SHP77 (cell line): ENCODE data around the gene EEF1B2.
A peak's percentile ranks its signal among the peaks of the same experiment; 100 is the strongest.
"Not testable (repeated sequence)": the region's sequence is repeated elsewhere in the genome, so short reads cannot be mapped to it uniquely, and the experiment has no call there.

Experiments used
- DNase-seq, 2 experiments: peaks; one replicate each; lab custom pipeline; 2025; lab: John Stamatoyannopoulos, UW

Gene EEF1B2

GRCh38 chr2:206159346-206160124 is at the start of gene EEF1B2, which contains the start of gene NDUFS1:
EEF1B2 (plus strand) TSS chr2:206159895; CDS start chr2:206159980, 85 bp downstream.
NDUFS1 (minus strand) TSS chr2:206159444; CDS start chr2:206153678, 5,766 bp downstream.
- peak; percentile 96 to 98 for DNase-seq

- no peak for DNase-seq
Measured at GRCh38 chr2:206112108-206112507, 47.6 kb upstream of the EEF1B2 start.

- DNase-seq = no peak
Measured at GRCh38 chr2:206112846-206113547, 46.7 kb upstream of the EEF1B2 start.

- DNase-seq = no peak
Measured at GRCh38 chr2:206115026-206115578, 44.6 kb upstream of the EEF1B2 start.

GRCh38 chr2:206116278-206116677 is 43.4 kb upstream of the EEF1B2 start:
- DNase-seq = no peak

- DNase-seq = not testable (repeated sequence)
Measured at GRCh38 chr2:206122569-206122968, 37.1 kb upstream of the EEF1B2 start.

GRCh38 chr2:206125901-206126300 is 33.8 kb upstream of the EEF1B2 start:
- DNase-seq = no peak

- DNase-seq = no peak
Measured at GRCh38 chr2:206127656-206128055, 32.0 kb upstream of the EEF1B2 start.

- DNase-seq = no peak
Measured at GRCh38 chr2:206143451-206143850, 16.2 kb upstream of the EEF1B2 start.

- no peak for DNase-seq
Measured at GRCh38 chr2:206144383-206144782, 15.3 kb upstream of the EEF1B2 start.

GRCh38 chr2:206145665-206146064 is 14.0 kb upstream of the EEF1B2 start:
- no peak for DNase-seq

GRCh38 chr2:206149330-206149729 is 10.4 kb upstream of the EEF1B2 start:
- no peak for DNase-seq

- DNase-seq = no peak
Measured at GRCh38 chr2:206150168-206150567, 9.5 kb upstream of the EEF1B2 start.

- no peak for DNase-seq
Measured at GRCh38 chr2:206150631-206151030, 9.1 kb upstream of the EEF1B2 start.

- DNase-seq = no peak
Measured at GRCh38 chr2:206154197-206154596, 5.5 kb upstream of the EEF1B2 start.

GRCh38 chr2:206157014-206157413 is 2.7 kb upstream of the EEF1B2 start:
- not testable (repeated sequence) for DNase-seq

- no peak for DNase-seq
Measured at GRCh38 chr2:206158563-206159345, 941 bp upstream of the EEF1B2 start.

- DNase-seq = peak in 1 of 2 experiments; percentile 16
Measured at GRCh38 chr2:206160125-206160806, 571 bp downstream of the EEF1B2 start.

- DNase-seq = no peak
Measured at GRCh38 chr2:206160807-206161179, 1.1 kb downstream of the EEF1B2 start.

- DNase-seq = not testable (repeated sequence)
Measured at GRCh38 chr2:206162401-206162800, 2.7 kb downstream of the EEF1B2 start.

GRCh38 chr2:206163251-206163880 is 3.7 kb downstream of the EEF1B2 start:
- no peak for DNase-seq
